ENCODE data around the gene TFDP2.

TFDP2 gene

GRCh38 chr3:142003291-142003690 is 146.1 kb downstream of the TFDP2 start:
- H3K27ac ChIP-seq = no peak overlapping the region
- no peak for TF ChIP-seq ZFX (IDR thresholded peaks at IDR 0.05; ENCODE audit: borderline replicate concordance)
- no peak for TF ChIP-seq CTCF (IDR thresholded peaks at IDR 0.05)

- H3K27ac ChIP-seq = no peak overlapping the region
- TF ChIP-seq ZFX (IDR thresholded peaks at IDR 0.05; ENCODE audit: borderline replicate concordance) = no peak
- no peak for TF ChIP-seq CTCF (IDR thresholded peaks at IDR 0.05)
Observed at GRCh38 chr3:142000325-142000870, 148.9 kb downstream of the TFDP2 start.

DNA sequence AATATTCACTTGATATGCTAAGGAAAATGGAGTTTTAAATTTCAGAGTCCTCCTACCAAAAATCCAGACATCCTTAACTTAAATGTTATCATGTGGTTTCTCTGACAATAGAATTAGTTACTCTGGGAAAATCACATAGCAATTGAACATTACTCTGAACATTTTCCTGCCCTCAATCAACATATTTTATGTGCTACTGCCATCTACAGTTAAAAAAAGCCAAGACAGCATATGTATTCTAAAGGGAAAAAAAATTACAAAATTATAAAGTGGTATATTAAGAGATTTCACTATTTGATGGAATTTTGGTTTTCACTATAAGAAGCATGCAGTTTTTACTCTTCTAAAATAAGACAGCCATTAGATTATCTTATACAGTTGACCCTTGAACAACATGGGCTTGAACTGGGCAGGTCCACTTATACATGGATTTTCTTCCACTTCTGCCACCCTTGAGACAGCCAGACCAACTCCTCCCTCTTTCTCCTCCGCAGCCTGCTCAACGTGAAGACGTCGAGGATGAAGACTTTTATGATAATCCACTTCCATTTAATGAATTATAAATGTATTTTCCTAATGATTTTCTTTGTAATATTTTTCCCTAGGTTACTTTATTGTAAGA is 150.6 kb downstream of the TFDP2 start:
- TF ChIP-seq CTCF (IDR thresholded peaks at IDR 0.05) (peak; percentile 57), ZFX (IDR thresholded peaks at IDR 0.05; ENCODE audit: borderline replicate concordance) (no peak)

GRCh38 chr3:141996437-141996836 is 152.9 kb downstream of the TFDP2 start:
- peak overlapping the region; percentile 12; the same call in 1 of the 2 replicates for H3K27ac ChIP-seq
- TF ChIP-seq CTCF (IDR thresholded peaks at IDR 0.05) (no peak), ZFX (IDR thresholded peaks at IDR 0.05; ENCODE audit: borderline replicate concordance) (no peak)

More for the DNA sequence above, 150.6 kb downstream of the TFDP2 start:
- H3K27ac ChIP-seq = no peak overlapping the region

DNA sequence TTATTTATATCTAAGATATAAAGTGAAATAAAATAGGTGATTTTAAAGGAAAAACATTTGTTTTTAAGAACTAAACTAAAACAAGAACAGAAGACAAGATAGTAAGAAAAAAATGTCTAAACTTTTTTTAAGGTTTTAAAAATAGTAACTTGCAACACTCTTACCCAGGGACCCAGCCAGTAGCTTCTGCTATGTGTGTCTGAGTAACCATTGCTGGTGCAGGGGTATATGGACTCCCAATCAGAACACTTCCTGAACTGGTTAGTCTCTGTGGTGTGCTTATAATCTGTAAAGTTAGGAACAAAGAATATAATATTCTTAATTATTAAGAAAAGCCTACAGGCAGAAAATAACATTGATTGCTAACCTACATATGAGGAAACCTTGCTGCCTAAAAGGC is 154.5 kb downstream of the TFDP2 start:
- no peak overlapping the region for H3K27ac ChIP-seq
- TF ChIP-seq ZFX (IDR thresholded peaks at IDR 0.05; ENCODE audit: borderline replicate concordance) (no peak), CTCF (IDR thresholded peaks at IDR 0.05) (no peak)

GRCh38 chr3:141992512-141992911 is 156.8 kb downstream of the TFDP2 start:
- no peak overlapping the region for H3K27ac ChIP-seq
- TF ChIP-seq CTCF (IDR thresholded peaks at IDR 0.05) (no peak), ZFX (IDR thresholded peaks at IDR 0.05; ENCODE audit: borderline replicate concordance) (no peak)

GRCh38 chr3:141986548-141987107 is 162.7 kb downstream of the TFDP2 start:
- no peak overlapping the region for H3K27ac ChIP-seq
- TF ChIP-seq ZFX (IDR thresholded peaks at IDR 0.05; ENCODE audit: borderline replicate concordance) = no peak
- no peak for TF ChIP-seq CTCF (IDR thresholded peaks at IDR 0.05)

Data from 22Rv1 (cell line).